KOPT-K1 (cell line): ENCODE results near the gene MAPK4.

Experiments used
- H3K27ac ChIP-seq: fragments of 200-600 bp; sonication (generic); 2 replicates; pipeline ENCODE4 v1.5.1; 2016; ENCODE audit warnings: antibody characterized with exemption, mild to moderate bottlenecking, low read depth, low read length; ENCODE audit not compliant: poor library complexity, severe bottlenecking
- H3K36me3 ChIP-seq: fragments of 200-600 bp; sonication (generic); 2 replicates; pipeline ENCODE4 v1.5.1; 2017; ENCODE audit warnings: antibody characterized with exemption, mild to moderate bottlenecking, low read length, moderate library complexity; ENCODE audit not compliant: insufficient read depth
- H3K9me3 ChIP-seq: fragments of 200-600 bp; sonication (generic); 2 replicates; pipeline ENCODE4 v1.5.1; 2017; ENCODE audit warnings: antibody characterized with exemption, low read length, mild to moderate bottlenecking; ENCODE audit not compliant: insufficient read depth, poor library complexity, severe bottlenecking

MAPK4 gene

DNA sequence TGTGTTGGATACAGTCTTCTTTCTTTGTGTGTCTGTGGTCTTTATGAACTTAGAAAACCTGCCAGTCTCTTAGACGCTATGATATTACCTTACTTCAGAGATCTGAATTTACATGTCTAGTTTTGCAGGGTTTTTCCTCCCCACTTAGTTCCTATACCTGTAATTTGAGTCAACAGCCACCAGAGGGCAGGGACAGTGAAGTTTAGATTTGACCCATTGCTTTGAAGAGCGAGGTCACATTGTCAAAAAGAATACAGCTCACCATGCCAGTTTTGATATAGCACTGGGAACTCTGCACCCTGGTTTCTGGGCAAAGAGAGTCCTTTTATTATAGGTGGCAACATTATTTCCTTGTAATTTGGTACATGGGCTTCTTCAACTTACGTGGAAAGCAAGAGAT lies 102.3 kb downstream of the MAPK4 start:
- Histone ChIP-seq H3K27ac (no peak overlapping the region), H3K36me3 (no peaks in the 10 kb centered on the region), H3K9me3 (peaks cover 12% of the 10 kb centered on the region)

DNA sequence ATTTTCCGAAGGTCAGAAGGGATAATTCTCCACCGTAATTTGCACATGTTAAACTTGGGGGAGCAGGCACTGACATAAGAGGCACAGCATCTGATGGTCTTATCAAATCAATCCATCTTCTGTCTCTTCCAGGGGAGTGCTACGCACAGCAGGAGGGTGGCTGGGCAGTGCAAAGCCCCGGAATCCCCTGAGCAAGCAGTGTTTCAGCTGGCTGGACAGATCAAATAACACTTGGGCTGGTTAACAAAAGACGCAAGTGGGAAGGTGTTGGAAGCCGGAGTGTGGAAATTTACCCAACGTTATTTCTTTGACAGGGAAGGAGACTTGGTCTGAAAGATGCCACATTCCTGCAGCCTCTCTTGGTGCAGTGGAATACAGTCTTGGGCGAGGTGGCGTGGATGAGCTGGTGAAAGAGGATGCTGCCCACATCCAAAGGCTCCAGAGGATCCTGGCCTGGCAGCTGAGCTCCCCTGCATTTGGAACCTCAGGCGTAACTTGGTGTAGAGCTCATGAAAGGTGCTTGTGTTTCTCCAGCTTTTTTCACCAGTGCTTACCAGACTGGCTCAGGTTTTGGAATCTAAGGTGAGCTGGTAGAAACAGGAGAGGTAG lies 103.0 kb downstream of the MAPK4 start:
- H3K36me3 ChIP-seq, result no peaks in the 10 kb centered on the region
- H3K9me3 ChIP-seq, result peaks cover 12% of the 10 kb centered on the region
- H3K27ac ChIP-seq, result no peak overlapping the region

DNA sequence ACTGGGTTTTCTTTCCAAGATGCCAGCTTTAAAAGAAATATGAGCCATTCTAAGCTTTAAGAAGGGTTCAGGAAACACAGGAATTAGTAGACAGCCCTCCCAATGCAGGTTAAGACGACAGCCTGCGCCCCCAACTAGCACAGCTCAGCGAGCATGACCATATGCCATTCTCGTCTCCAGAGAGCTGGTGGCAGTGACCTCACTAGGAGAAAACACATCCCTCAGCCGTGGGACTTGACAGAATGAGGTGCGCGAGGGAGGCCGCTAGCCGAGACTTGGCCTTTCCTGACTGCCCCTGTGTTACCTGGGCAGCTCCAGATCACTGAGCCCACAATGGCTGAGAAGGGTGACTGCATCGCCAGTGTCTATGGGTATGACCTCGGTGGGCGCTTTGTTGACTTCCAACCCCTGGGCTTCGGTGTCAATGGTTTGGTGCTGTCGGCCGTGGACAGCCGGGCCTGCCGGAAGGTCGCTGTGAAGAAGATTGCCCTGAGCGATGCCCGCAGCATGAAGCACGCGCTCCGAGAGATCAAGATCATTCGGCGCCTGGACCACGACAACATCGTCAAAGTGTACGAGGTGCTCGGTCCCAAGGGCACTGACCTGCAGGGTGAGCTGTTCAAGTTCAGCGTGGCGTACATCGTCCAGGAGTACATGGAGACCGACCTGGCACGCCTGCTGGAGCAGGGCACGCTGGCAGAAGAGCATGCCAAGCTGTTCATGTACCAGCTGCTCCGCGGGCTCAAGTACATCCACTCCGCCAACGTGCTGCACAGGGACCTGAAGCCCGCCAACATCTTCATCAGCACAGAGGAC lies 103.9 kb downstream of the MAPK4 start:
- Histone ChIP-seq H3K36me3 (no peaks in the 10 kb centered on the region), H3K27ac (no peak overlapping the region), H3K9me3 (peaks cover 12% of the 10 kb centered on the region)

DNA sequence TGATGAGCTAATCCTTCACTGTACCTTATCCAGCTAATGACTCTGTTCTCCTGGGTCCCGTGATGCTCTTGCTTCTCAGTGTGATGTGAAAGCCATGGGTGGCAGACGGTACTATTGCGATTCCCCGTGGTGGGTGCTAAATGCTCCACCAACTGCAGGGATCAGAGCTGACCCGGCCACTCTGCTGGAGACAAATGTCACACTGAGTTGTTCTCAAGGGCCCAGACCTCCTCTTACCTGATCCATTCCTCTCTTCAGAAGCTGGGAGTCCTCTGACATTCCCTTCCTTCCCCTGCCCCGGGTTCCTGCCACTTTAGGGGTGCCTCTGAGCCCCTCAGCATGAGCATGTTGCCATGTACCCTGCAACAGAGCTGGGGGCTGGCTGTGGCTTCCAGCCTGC lies 105.1 kb downstream of the MAPK4 start:
- Histone ChIP-seq H3K27ac (no peak overlapping the region), H3K36me3 (no peaks in the 10 kb centered on the region), H3K9me3 (peaks cover 12% of the 10 kb centered on the region)

DNA sequence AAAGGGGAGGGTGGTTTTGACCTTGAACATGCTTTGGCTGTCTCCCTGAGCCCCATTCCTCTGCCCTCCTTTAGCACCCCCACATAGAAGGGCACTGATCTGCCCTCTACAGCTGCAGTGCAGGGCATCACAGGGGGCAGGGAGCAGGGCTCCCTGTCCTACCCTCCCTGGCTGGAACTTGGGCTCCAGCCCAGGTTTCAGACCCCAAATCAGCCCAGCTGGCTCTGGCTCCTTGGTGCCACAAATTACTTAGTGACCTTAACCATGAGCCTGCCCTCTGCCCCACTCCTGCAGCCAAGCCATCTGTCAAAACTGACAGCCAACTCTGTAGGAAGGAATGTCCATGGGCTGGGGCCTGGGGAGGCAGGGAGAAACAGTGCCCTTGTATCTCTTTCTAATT lies 105.6 kb downstream of the MAPK4 start:
- H3K36me3 ChIP-seq, result no peaks in the 10 kb centered on the region
- H3K9me3 ChIP-seq, result peaks cover 12% of the 10 kb centered on the region
- no peak overlapping the region for H3K27ac ChIP-seq

DNA sequence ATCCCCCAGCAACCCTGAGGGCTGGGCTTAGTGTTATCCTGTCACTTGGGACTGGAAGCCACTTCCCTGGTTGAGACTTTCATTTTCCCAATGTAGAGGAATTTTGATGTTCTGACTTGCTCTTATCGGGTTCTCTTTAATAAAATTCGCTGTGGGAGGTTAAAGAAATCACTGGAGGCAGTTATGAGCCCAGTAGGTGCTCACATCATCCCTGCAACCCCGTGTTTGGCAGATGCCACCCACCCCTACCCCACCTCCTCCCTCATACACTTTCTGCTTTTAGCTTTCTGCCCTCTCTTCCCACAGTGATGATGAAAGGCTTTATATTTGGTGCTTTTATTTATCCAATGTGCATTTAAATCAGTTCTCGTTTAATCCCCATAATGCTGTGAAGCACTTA lies 106.6 kb downstream of the MAPK4 start:
- Histone ChIP-seq H3K36me3 (no peaks in the 10 kb centered on the region), H3K27ac (no peak overlapping the region), H3K9me3 (peaks cover 9% of the 10 kb centered on the region)

DNA sequence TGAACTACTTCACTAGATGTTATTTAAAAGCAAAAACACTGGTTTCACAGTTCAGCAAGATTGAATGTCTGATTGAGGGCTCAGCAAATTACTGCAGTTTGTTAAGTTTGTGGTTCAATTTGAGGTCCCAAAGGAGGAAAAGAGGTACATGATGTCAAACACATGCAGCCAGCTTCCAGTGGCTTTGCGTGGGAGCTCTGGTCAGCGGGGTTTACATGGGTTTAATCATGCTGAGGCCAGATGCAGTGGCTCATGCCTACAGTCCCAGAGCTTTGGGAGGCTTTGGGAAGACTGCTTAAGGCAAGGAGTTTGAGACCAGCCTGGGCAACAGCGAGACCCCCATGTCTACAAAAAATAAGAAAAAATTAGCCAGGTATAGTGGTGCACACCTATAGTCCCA lies 111.5 kb downstream of the MAPK4 start:
- Histone ChIP-seq H3K36me3 (no peaks in the 10 kb centered on the region), H3K27ac (no peak overlapping the region), H3K9me3 (no peaks in the 10 kb centered on the region)

DNA sequence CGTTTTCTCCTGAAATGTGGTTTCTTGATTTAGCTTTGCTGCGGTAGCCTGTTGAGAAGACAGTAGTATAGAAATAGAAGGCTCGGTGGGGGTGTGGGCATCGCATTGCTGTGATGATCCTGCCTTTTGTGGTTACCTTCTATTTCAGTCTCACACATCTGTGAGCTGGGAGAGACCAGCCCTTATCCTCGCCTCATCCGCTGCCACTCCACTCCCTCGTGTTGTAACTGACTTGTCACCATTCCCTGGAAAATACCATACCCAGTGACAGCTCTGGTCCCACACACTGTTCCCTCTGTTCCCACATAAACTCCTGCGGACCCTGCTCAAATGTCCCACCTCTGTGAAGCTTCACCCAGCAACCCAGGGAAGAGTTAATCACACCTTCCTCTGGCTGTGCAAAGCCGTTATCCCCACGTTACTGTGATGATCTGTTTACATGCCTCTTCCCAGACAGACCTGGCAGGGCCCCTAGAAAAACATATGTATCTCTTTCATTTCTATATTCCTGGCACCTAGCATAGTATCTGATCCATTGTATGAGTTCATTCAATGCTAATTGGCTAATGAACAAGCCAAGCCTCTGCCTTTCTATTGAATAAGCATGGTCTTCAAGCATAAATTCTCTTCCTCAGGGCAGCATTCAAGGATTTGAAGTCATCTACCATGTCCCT lies 114.6 kb downstream of the MAPK4 start:
- no peaks in the 10 kb centered on the region for H3K36me3 ChIP-seq
- H3K9me3 ChIP-seq, result no peaks in the 10 kb centered on the region
- H3K27ac ChIP-seq, result no peak overlapping the region

DNA sequence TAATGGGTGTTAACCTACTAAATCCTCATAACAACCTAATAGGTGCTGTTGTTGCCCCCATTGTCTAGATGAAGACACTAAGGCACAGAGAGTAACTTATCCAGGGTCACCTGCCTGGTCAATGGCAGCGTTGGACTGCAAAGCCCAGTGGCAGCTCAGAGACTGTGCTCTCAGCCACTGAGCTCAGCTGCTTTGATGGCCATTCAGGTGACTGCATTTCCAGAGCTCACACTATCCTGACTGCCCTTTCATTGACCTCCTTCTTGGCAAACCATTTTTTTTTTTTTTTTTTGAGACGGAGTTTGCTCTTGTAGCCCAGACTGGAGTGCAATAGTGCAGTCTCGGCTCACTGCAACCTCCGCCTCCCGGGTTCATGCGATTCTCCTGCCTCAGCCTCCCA lies 115.2 kb downstream of the MAPK4 start:
- no peaks in the 10 kb centered on the region for H3K36me3 ChIP-seq
- no peak overlapping the region for H3K27ac ChIP-seq
- no peaks in the 10 kb centered on the region for H3K9me3 ChIP-seq

DNA sequence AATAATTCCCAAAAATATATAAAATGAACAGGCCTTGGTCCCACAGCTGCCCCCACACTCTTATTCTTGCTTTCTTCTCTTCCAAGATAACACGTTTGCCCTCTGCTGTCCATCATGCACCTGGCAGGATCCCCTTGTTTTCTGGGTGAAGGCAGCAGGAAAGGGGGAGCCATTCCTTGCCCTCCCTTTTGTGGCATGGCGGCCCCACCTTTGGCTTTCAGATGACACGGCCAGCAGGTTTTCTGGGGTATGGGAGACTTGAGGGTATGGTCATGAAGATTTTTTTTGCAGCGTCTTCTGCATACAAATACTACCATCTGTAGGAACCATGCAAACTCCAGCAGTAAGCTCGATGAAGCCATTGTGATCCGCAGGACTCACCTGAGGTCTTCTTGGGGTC lies 118.8 kb downstream of the MAPK4 start:
- H3K36me3 ChIP-seq, result no peaks in the 10 kb centered on the region
- H3K27ac ChIP-seq, result no peak overlapping the region
- no peaks in the 10 kb centered on the region for H3K9me3 ChIP-seq

DNA sequence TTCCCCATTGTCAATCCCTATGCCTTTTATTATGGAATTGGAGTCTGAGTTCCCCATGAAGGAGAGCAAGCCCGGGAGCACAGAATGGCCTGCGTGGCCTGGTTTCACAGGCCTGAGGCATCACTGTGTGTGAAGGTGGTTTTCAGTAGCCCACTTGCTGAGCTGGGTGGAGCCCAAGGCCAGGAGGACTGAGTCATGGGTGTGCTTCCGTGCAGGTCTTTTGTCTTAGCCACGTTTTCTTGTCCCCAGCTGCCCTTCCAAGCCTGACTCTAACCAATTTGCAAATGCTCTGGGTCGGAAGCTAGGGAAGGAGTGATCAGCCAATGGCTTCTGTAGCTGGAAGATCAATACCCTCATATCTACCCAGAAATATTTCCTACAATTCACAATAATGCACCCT lies 119.2 kb downstream of the MAPK4 start:
- Histone ChIP-seq H3K27ac (no peak overlapping the region), H3K9me3 (no peaks in the 10 kb centered on the region), H3K36me3 (no peaks in the 10 kb centered on the region)

DNA sequence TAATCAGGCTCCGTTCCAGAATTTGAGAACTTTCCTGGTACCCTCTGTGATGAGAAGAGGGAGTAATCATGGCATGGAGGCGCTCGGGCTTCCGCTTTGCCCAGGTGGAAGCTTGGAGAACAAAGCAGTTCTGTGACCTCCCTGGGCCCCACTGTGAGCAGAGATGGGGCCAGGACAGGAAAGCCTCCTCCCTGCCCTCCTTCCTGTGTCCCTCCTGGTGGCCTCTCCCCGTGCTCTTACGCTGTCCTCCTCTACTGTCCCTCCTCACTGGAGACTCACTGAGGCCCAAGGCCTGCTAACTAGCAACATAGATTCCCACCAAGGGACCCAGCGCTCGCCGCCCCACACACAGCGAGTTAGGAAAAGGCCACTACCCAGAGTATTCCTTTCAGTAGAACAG lies 119.8 kb downstream of the MAPK4 start:
- H3K36me3 ChIP-seq, result no peaks in the 10 kb centered on the region
- H3K9me3 ChIP-seq, result no peaks in the 10 kb centered on the region
- H3K27ac ChIP-seq, result no peak overlapping the region

DNA sequence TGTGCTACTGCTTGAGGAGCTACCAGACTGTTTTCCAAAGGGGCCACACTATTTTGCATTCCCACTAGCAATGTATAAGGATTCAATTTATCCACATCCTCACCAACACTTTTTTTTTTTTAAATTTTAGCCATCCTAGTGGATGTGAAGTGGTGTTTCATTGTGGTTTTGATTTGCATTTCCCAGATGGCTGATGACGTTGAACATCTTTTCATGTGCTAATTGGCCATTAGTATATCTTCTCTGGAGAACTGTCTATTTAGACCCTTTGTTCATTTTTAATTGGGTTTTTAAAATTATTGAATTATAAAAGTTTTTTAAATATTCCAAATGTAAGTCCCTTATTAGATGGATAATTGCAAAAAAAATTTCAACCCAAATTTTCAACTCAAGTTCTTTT lies 121.1 kb downstream of the MAPK4 start:
- no peaks in the 10 kb centered on the region for H3K36me3 ChIP-seq
- no peaks in the 10 kb centered on the region for H3K9me3 ChIP-seq

DNA sequence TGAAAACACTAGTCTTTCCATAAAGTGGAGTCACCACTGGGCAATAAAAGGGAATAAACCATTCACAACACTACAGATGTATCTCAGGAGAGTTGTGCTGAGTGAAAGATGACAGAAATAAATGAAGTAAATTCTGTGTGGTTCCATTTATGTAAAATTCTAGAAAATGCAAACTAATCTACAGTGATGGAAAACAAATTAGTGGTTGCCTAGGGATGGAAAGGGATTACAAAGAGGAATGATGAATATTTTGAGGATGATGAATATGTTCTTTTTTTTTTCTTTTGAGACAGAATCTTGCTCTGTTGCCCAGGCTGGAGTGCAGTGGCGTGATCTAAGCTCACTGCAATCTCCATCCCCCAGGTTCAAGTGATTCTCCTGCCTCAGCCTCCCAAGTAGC lies 123.0 kb downstream of the MAPK4 start:
- Histone ChIP-seq H3K9me3 (no peaks in the 10 kb centered on the region), H3K36me3 (no peaks in the 10 kb centered on the region), H3K27ac (no peak overlapping the region)

More for the DNA sequence above, 121.1 kb downstream of the MAPK4 start:
- no peak overlapping the region for H3K27ac ChIP-seq

DNA sequence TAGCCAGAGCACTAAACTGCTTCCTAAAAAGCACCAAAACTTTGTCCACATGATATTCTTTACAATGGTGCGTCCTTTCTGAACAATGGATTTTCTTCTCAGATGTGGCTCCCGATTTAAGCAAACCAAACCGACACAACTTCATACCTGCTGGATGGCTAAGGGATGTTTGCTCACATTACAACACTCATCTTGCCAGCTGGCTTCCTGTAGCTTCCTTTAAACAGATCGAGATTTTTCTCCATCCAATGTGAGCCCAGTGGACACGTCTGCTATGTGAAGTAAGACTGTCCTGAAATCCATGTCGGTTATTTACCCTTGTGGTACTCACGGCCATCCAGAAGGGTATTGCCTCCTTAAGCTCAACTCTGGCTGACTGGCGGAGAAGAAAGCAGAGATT lies 126.5 kb downstream of the MAPK4 start:
- H3K27ac ChIP-seq, result no peak overlapping the region
- no peaks in the 10 kb centered on the region for H3K36me3 ChIP-seq
- no peaks in the 10 kb centered on the region for H3K9me3 ChIP-seq
